Activated T-cell treated with anti-CD3 and anti-CD28 coated beads for 4 hours (primary cell): ENCODE data around the gene CAMK2G.
"Not testable (repeated sequence)": the region's sequence is repeated elsewhere in the genome, so short reads cannot be mapped to it uniquely, and the experiment has no call there.

Source experiments
- DNase-seq: peaks from one replicate; pipeline ENCODE4 v3.0.0-alpha.2; 2020

Gene CAMK2G

GRCh38 chr10:73901261-73901660 lies 26.9 kb upstream of the CAMK2G start:
- DNase-seq, result no peak

- DNase-seq, result no peak
Observed at GRCh38 chr10:73900064-73900463, 25.7 kb upstream of the CAMK2G start.

GRCh38 chr10:73899423-73899822 lies 25.1 kb upstream of the CAMK2G start:
- DNase-seq, result no peak

GRCh38 chr10:73898730-73899410 lies 24.5 kb upstream of the CAMK2G start:
- DNase-seq, result no peak

- no peak for DNase-seq
Observed at GRCh38 chr10:73897693-73898092, 23.3 kb upstream of the CAMK2G start.

GRCh38 chr10:73895381-73895780 lies 21.0 kb upstream of the CAMK2G start:
- DNase-seq, result not testable (repeated sequence)

- no peak for DNase-seq
Observed at GRCh38 chr10:73894245-73894971, 20.1 kb upstream of the CAMK2G start.

- no peak for DNase-seq
Observed at GRCh38 chr10:73893426-73893825, 19.1 kb upstream of the CAMK2G start.

- DNase-seq, result no peak
Observed at GRCh38 chr10:73892310-73893030, 18.1 kb upstream of the CAMK2G start.

- no peak for DNase-seq
Observed at GRCh38 chr10:73891540-73891939, 17.2 kb upstream of the CAMK2G start.

GRCh38 chr10:73890830-73891229 lies 16.5 kb upstream of the CAMK2G start:
- DNase-seq, result not testable (repeated sequence)

GRCh38 chr10:73890261-73890660 lies 15.9 kb upstream of the CAMK2G start:
- no peak for DNase-seq

- DNase-seq, result not testable (repeated sequence)
Observed at GRCh38 chr10:73889416-73889815, 15.1 kb upstream of the CAMK2G start.

- no peak for DNase-seq
Observed at GRCh38 chr10:73889014-73889413, 14.7 kb upstream of the CAMK2G start.

GRCh38 chr10:73888514-73888913 lies 14.2 kb upstream of the CAMK2G start:
- no peak for DNase-seq

GRCh38 chr10:73887294-73888039 lies 13.1 kb upstream of the CAMK2G start:
- no peak for DNase-seq

GRCh38 chr10:73886661-73887293 lies 12.4 kb upstream of the CAMK2G start:
- DNase-seq, result no peak

GRCh38 chr10:73886085-73886529 lies 11.8 kb upstream of the CAMK2G start:
- DNase-seq, result peak; percentile 64

- no peak for DNase-seq
Observed at GRCh38 chr10:73884017-73884416, 9.7 kb upstream of the CAMK2G start.

GRCh38 chr10:73881221-73881919 lies 7.0 kb upstream of the CAMK2G start:
- DNase-seq, result no peak

GRCh38 chr10:73879296-73880173 lies 5.2 kb upstream of the CAMK2G start:
- peak; percentile 90 for DNase-seq
